HL-60 (cell line): Measurements from ENCODE around the gene SVIL.

Source experiments
- SPI1 ChIP-seq: IDR thresholded peaks from 2 replicates; pipeline ENCODE4 v1.6.1; 2012; ENCODE audit warnings: low read depth, mild to moderate bottlenecking, borderline replicate concordance
- TF ChIP-seq, protein P1 (sequence below): IDR thresholded peaks from one replicate; pipeline ENCODE4 v1.5.1; 2011; ENCODE audit warnings: low read length, control low read depth, inconsistent platforms; ENCODE audit not compliant: insufficient read depth

DNA sequence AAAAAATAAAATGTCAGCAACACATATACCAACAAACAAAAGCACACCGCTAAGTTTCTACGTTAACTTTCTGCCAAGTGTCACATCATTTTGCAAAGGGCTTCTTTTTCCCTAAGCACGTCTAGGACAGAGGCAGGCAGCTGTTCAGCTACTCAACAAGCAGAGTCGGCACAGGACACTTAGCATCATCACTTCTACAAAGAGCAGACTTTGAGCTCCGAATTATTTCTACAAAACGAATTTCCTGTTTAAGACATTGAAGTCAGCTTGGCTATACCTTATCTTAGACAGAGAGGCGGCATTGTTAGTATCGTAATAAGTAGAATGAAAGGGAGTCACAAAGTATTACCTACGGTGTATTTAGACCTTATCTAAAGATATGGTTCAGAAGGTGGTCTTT lies 110.1 kb downstream of the SVIL start:
- TF ChIP-seq, protein P1, sequence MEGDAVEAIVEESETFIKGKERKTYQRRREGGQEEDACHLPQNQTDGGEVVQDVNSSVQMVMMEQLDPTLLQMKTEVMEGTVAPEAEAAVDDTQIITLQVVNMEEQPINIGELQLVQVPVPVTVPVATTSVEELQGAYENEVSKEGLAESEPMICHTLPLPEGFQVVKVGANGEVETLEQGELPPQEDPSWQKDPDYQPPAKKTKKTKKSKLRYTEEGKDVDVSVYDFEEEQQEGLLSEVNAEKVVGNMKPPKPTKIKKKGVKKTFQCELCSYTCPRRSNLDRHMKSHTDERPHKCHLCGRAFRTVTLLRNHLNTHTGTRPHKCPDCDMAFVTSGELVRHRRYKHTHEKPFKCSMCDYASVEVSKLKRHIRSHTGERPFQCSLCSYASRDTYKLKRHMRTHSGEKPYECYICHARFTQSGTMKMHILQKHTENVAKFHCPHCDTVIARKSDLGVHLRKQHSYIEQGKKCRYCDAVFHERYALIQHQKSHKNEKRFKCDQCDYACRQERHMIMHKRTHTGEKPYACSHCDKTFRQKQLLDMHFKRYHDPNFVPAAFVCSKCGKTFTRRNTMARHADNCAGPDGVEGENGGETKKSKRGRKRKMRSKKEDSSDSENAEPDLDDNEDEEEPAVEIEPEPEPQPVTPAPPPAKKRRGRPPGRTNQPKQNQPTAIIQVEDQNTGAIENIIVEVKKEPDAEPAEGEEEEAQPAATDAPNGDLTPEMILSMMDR, result no peak
- no peak for TF ChIP-seq SPI1
